Measurements from ENCODE around the gene TSPAN18. TPM values are rescaled to one million over a fixed set of nuclear protein-coding genes. Genes with fewer than 3 reads are reported as not detected.

TSPAN18 gene
- polyA plus RNA-seq, 1 of the 3 experiments (the other 2 are of a cell fraction) = 0.72 TPM

DNA sequence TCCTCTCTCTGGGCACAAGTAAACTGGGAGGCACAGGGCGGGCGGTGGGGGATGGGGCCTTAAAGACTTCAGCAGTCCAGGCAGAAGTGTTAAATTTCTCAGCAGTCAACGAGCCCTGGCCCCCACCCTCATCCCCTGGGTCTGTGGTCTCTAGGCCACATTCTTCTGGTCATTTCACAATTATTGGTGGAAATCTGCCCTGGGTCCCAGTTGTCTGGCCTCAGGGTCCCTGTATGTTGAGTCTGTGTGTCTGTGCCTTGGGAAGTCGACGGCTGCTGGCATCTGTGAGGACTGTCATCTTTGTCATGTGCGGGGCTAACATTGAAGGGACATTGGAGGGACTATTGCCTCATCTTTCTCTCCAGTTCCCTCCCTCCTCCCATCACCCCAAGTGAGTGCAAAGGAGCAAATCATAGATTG lies 1.7 kb downstream of the TSPAN18 start:
- Histone ChIP-seq H3F3A (replicated peaks; ENCODE audit: insufficient read depth) (no peaks in the 10 kb centered on the region), H3K9me3 (no peaks in the 10 kb centered on the region), H3K9me2 (no peaks in the 10 kb centered on the region), H3K27ac (ENCODE audit: low read depth in 2 of 2, low read length in 1 of 2) (peak overlapping the region in 1 of 2 experiments; percentile 92; a peak in 2 of 4 replicates), H3K27me3 (ENCODE audit: insufficient read depth) (peaks cover 25% of the 10 kb centered on the region; the same call in 1 of the 2 replicates), H2AFZ (ENCODE audit: low read depth) (no peak overlapping the region), H3K79me2 (ENCODE audit: insufficient read depth) (no peaks in the 10 kb centered on the region), H4K20me1 (ENCODE audit: insufficient read depth) (no peaks in the 10 kb centered on the region), H3K9ac (no peak overlapping the region), H3K4me1 (ENCODE audit: control insufficient read depth in 1 of 2, insufficient read depth in 2 of 2, low read depth in 1 of 2, low read length in 1 of 2) (peaks cover 5 to 64% of the 10 kb centered on the region in 2 experiments; a peak in 3 of 4 replicates), H3K36me3 (replicated peaks in 1 of 2; ENCODE audit: control insufficient read depth in 1 of 2, insufficient read depth in 2 of 2, low read length in 1 of 2) (no peaks in the 10 kb centered on the region), H3K4me3 (ENCODE audit: low read depth in 2 of 2, low read length in 1 of 2) (peak overlapping the region in 1 of 2 experiments; percentile 62; a peak in 2 of 4 replicates), H3K4me2 (peak overlapping the region; percentile 95)
- TF ChIP-seq NFIC (IDR thresholded peaks at IDR 0.05; ENCODE audit: borderline replicate concordance) (no peak), MXI1 (IDR thresholded peaks at IDR 0.05; ENCODE audit: low read depth, low read length) (peak; percentile 27; the same call in 1 of the 2 replicates), SMC3 (IDR thresholded peaks at IDR 0.05; ENCODE audit: low read depth, low read length) (no peak)
- WGBS (ENCODE audit: low lambda C conversion rate) = 58% methylated on average over 5 of the region's 6 CpGs
- ChIA-PET CTCF (interaction anchor here (0.7 to 4.2 kb wide), 6 partner anchors 10 to 172 kb away, joined by 3 to 32 read pairs (median 4); no protein-coding TSS in a partner anchor), POLR2A (interaction anchor here (0.9 to 1.2 kb wide), 2 partner anchors 27 to 45 kb away, joined by 3 read pairs; no protein-coding TSS in a partner anchor)
- peak; percentile 38 for DNase-seq

GRCh38 chr11:44729063-44729462 lies 2.3 kb downstream of the TSPAN18 start:
- Histone ChIP-seq H3K4me2 (no peak overlapping the region), H3K79me2 (ENCODE audit: insufficient read depth) (no peaks in the 10 kb centered on the region), H3K9me3 (no peaks in the 10 kb centered on the region), H3K9ac (no peak overlapping the region), H2AFZ (ENCODE audit: low read depth) (no peak overlapping the region), H4K20me1 (ENCODE audit: insufficient read depth) (no peaks in the 10 kb centered on the region), H3K4me3 (ENCODE audit: low read depth in 2 of 2, low read length in 1 of 2) (peak overlapping the region in 1 of 2 experiments; percentile 62; a peak in 1 of 4 replicates), H3K4me1 (ENCODE audit: control insufficient read depth in 1 of 2, insufficient read depth in 2 of 2, low read depth in 1 of 2, low read length in 1 of 2) (peaks cover 5 to 69% of the 10 kb centered on the region in 2 experiments; a peak in 3 of 4 replicates), H3K9me2 (no peaks in the 10 kb centered on the region), H3K27me3 (ENCODE audit: insufficient read depth) (peaks cover 25% of the 10 kb centered on the region; the same call in 1 of the 2 replicates), H3K36me3 (replicated peaks in 1 of 2; ENCODE audit: control insufficient read depth in 1 of 2, insufficient read depth in 2 of 2, low read length in 1 of 2) (no peaks in the 10 kb centered on the region), H3K27ac (ENCODE audit: low read depth in 2 of 2, low read length in 1 of 2) (peak overlapping the region in 1 of 2 experiments; percentile 92; a peak in 2 of 4 replicates), H3F3A (replicated peaks; ENCODE audit: insufficient read depth) (no peaks in the 10 kb centered on the region)
- WGBS (ENCODE audit: low lambda C conversion rate) = 73% methylated on average over 2 of the region's 2 CpGs
- ChIA-PET POLR2A (interaction anchor here (0.9 to 1.3 kb wide), 3 partner anchors 26 to 47 kb away, joined by 3 read pairs; no protein-coding TSS in a partner anchor), CTCF (interaction anchor here (0.7 to 4.2 kb wide), 9 partner anchors 9 to 182 kb away, joined by 3 to 32 read pairs (median 5); no protein-coding TSS in a partner anchor)
- TF ChIP-seq SIN3A (IDR thresholded peaks at IDR 0.05; ENCODE audit: borderline replicate concordance, low read depth, low read length) = no peak
- TF ChIP-seq TCF12 (IDR thresholded peaks at IDR 0.05) = no peak
- TF ChIP-seq RFX5 (IDR thresholded peaks at IDR 0.05; ENCODE audit: low read length) = no peak
- TF ChIP-seq USF2 (IDR thresholded peaks at IDR 0.05; ENCODE audit: borderline replicate concordance, low read depth, low read length) = no peak
- 0 out of 2 replicates have a peak, but pooled peaks have one; percentile 8 for TF ChIP-seq MXI1 (IDR thresholded peaks at IDR 0.05; ENCODE audit: low read depth, low read length)
- no peak for TF ChIP-seq NFIC (IDR thresholded peaks at IDR 0.05; ENCODE audit: borderline replicate concordance)
- TF ChIP-seq YY1 (IDR thresholded peaks at IDR 0.05; ENCODE audit: low read depth) = no peak
- TF ChIP-seq TAF1 (IDR thresholded peaks at IDR 0.05; ENCODE audit: borderline replicate concordance, low read depth, low read length) = no peak
- no peak for DNase-seq
